ENCODE results near the gene NRP1. TPM values are rescaled to one million over a fixed set of nuclear protein-coding genes. Genes with fewer than 3 reads are reported as not detected.

The NRP1 gene
- total RNA-seq, 1 experiment from 2014 or later = 0.71 TPM

DNA sequence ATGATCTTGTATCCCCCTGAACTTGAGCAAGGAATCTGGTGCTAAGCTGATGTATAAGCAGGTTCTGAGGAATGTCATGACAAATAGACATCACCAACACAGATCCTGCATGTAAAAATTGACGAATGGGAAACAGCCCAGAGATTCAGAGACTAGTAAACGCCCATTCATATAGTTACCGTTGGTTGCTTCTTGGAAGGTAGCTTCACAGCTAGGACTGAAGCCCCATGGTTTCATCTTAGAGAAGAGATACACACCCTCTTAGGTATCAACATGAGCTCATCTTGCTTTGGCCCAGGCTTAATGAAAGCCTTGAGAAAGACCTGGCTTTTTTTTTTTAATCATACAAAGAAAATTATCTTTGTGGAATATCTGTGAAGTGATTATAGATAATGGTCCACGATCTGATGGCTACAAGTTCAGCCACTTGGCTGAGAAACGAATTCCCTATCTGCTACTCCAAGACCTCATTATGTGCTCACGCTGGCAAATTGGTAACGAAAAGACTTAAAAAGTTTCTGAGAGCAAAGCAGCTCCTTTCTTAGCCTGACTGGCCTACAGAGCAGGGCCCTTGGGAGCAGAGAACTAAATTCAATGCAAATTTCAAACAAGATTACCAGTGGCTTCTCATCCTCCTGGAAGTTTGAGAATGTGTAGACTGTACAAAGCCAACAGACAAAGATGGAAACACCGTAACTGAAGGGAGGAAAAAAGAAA, 181.1 kb downstream of the NRP1 start:
- Histone ChIP-seq H3K4me1 (ENCODE audit: low read length) (peaks cover 41% of the 10 kb centered on the region), H3K36me3 (ENCODE audit: insufficient read depth, low read length) (no peaks in the 10 kb centered on the region), H2AFZ (ENCODE audit: low read length) (peak overlapping the region; percentile 91), H4K20me1 (ENCODE audit: insufficient read depth, low read depth, low read length) (no peaks in the 10 kb centered on the region), H3K27ac (ENCODE audit: low read length) (peak overlapping the region; percentile 31; the same call in 1 of the 2 replicates), H3K9me3 (ENCODE audit: low read length) (no peaks in the 10 kb centered on the region), H3K9ac (ENCODE audit: low read length) (peak overlapping the region; percentile 48), H3K9me2 (replicated peaks; ENCODE audit: insufficient read depth, low read length) (no peaks in the 10 kb centered on the region), H3K79me2 (ENCODE audit: low read length) (no peaks in the 10 kb centered on the region), H3K4me2 (ENCODE audit: low read depth, low read length, poor library complexity, severe bottlenecking) (peak overlapping the region; percentile 72), H3K4me3 (ENCODE audit: low read length) (peak overlapping the region; percentile 50), H3K27me3 (ENCODE audit: low read length) (peaks cover 2% of the 10 kb centered on the region; the same call in 1 of the 2 replicates)
- peak; percentile 71 for DNase-seq

DNA sequence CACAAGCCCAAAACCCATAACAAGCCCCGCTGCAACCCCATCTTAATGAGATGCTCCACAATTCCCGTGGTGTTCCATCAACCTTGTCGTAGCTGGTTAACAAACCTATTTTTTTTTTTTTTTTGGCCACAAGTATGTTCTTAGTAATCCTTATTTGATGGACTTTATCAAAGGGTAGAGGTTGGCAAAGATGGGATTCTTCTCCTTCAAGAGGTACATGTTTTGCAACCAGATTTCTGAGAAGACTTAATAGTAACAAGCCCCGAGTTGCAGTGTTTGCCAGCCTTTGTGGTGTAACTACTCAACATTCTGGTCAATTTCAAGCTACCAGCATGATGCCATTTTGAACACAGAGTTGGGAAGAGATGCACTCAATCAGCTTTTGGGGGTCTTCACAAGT, 181.7 kb downstream of the NRP1 start:
- H3K36me3 ChIP-seq (ENCODE audit: insufficient read depth, low read length) = no peaks in the 10 kb centered on the region
- H2AFZ ChIP-seq (ENCODE audit: low read length) = no peak overlapping the region
- no peak overlapping the region for H3K27ac ChIP-seq (ENCODE audit: low read length)
- H3K9me3 ChIP-seq (ENCODE audit: low read length) = no peaks in the 10 kb centered on the region
- no peaks in the 10 kb centered on the region for H3K9me2 ChIP-seq (replicated peaks; ENCODE audit: insufficient read depth, low read length)
- H3K4me1 ChIP-seq (ENCODE audit: low read length) = peaks cover 41% of the 10 kb centered on the region
- no peak overlapping the region for H3K4me3 ChIP-seq (ENCODE audit: low read length)
- H4K20me1 ChIP-seq (ENCODE audit: insufficient read depth, low read depth, low read length) = no peaks in the 10 kb centered on the region
- H3K27me3 ChIP-seq (ENCODE audit: low read length) = peaks cover 2% of the 10 kb centered on the region; the same call in 1 of the 2 replicates
- no peaks in the 10 kb centered on the region for H3K79me2 ChIP-seq (ENCODE audit: low read length)
- DNase-seq = no peak
- peak overlapping the region; percentile 72 for H3K4me2 ChIP-seq (ENCODE audit: low read depth, low read length, poor library complexity, severe bottlenecking)
- H3K9ac ChIP-seq (ENCODE audit: low read length) = no peak overlapping the region

GRCh38 chr10:33152146-33152545, 182.3 kb downstream of the NRP1 start:
- H3K4me1 ChIP-seq (ENCODE audit: low read length) = peaks cover 38% of the 10 kb centered on the region
- no peak overlapping the region for H3K27ac ChIP-seq (ENCODE audit: low read length)
- no peak for DNase-seq
- no peaks in the 10 kb centered on the region for H3K79me2 ChIP-seq (ENCODE audit: low read length)
- H4K20me1 ChIP-seq (ENCODE audit: insufficient read depth, low read depth, low read length) = no peaks in the 10 kb centered on the region
- no peak overlapping the region for H3K4me3 ChIP-seq (ENCODE audit: low read length)
- no peaks in the 10 kb centered on the region for H3K27me3 ChIP-seq (ENCODE audit: low read length)
- no peaks in the 10 kb centered on the region for H3K9me2 ChIP-seq (replicated peaks; ENCODE audit: insufficient read depth, low read length)
- no peak overlapping the region for H3K4me2 ChIP-seq (ENCODE audit: low read depth, low read length, poor library complexity, severe bottlenecking)
- no peak overlapping the region for H2AFZ ChIP-seq (ENCODE audit: low read length)
- no peaks in the 10 kb centered on the region for H3K36me3 ChIP-seq (ENCODE audit: insufficient read depth, low read length)
- H3K9me3 ChIP-seq (ENCODE audit: low read length) = no peaks in the 10 kb centered on the region
- no peak overlapping the region for H3K9ac ChIP-seq (ENCODE audit: low read length)

- Histone ChIP-seq H3K27me3 (ENCODE audit: low read length) (no peaks in the 10 kb centered on the region), H3K4me2 (ENCODE audit: low read depth, low read length, poor library complexity, severe bottlenecking) (no peak overlapping the region), H2AFZ (ENCODE audit: low read length) (no peak overlapping the region), H3K36me3 (ENCODE audit: insufficient read depth, low read length) (no peaks in the 10 kb centered on the region), H3K79me2 (ENCODE audit: low read length) (no peaks in the 10 kb centered on the region), H3K27ac (ENCODE audit: low read length) (no peak overlapping the region), H3K9me3 (ENCODE audit: low read length) (no peaks in the 10 kb centered on the region), H4K20me1 (ENCODE audit: insufficient read depth, low read depth, low read length) (no peaks in the 10 kb centered on the region), H3K9me2 (replicated peaks; ENCODE audit: insufficient read depth, low read length) (no peaks in the 10 kb centered on the region), H3K9ac (ENCODE audit: low read length) (no peak overlapping the region), H3K4me3 (ENCODE audit: low read length) (no peak overlapping the region), H3K4me1 (ENCODE audit: low read length) (peaks cover 32% of the 10 kb centered on the region)
- DNase-seq = no peak
These were observed 183.1 kb downstream of the NRP1 start for GRCh38 chr10:33151344-33151864.

- Histone ChIP-seq H2AFZ (ENCODE audit: low read length) (no peak overlapping the region), H3K9me3 (ENCODE audit: low read length) (no peaks in the 10 kb centered on the region), H4K20me1 (ENCODE audit: insufficient read depth, low read depth, low read length) (no peaks in the 10 kb centered on the region), H3K36me3 (ENCODE audit: insufficient read depth, low read length) (no peaks in the 10 kb centered on the region), H3K79me2 (ENCODE audit: low read length) (no peaks in the 10 kb centered on the region), H3K9me2 (replicated peaks; ENCODE audit: insufficient read depth, low read length) (no peaks in the 10 kb centered on the region), H3K4me3 (ENCODE audit: low read length) (no peak overlapping the region), H3K27ac (ENCODE audit: low read length) (no peak overlapping the region), H3K9ac (ENCODE audit: low read length) (no peak overlapping the region), H3K27me3 (ENCODE audit: low read length) (no peaks in the 10 kb centered on the region), H3K4me1 (ENCODE audit: low read length) (peaks cover 32% of the 10 kb centered on the region), H3K4me2 (ENCODE audit: low read depth, low read length, poor library complexity, severe bottlenecking) (no peak overlapping the region)
- no peak for DNase-seq
These were observed 183.6 kb downstream of the NRP1 start for GRCh38 chr10:33150889-33151288.

DNA sequence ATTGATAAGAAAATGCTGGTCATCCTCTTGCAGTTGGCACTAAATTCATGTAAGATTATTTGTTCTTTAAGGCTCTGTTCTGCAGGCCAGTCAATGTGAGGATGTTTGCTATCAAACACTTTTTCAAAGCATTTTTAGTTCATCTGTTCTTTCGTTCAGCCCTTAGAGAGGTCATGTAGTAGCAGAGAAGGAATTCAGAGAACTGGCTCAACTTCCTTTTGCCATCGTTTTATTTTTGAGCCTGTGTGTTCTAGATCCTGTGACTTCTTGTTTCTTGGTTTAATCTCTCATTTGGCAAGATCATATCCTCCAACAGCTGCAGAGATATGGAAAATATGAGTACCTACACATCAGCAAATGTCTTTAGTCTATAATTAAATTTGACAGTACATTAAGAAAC, 184.3 kb downstream of the NRP1 start:
- no peak for DNase-seq
- Histone ChIP-seq H3K9me2 (replicated peaks; ENCODE audit: insufficient read depth, low read length) (no peaks in the 10 kb centered on the region), H2AFZ (ENCODE audit: low read length) (no peak overlapping the region), H3K36me3 (ENCODE audit: insufficient read depth, low read length) (no peaks in the 10 kb centered on the region), H3K9me3 (ENCODE audit: low read length) (no peaks in the 10 kb centered on the region), H4K20me1 (ENCODE audit: insufficient read depth, low read depth, low read length) (no peaks in the 10 kb centered on the region), H3K4me1 (ENCODE audit: low read length) (peaks cover 26% of the 10 kb centered on the region), H3K9ac (ENCODE audit: low read length) (no peak overlapping the region), H3K27ac (ENCODE audit: low read length) (no peak overlapping the region), H3K79me2 (ENCODE audit: low read length) (no peaks in the 10 kb centered on the region), H3K27me3 (ENCODE audit: low read length) (no peaks in the 10 kb centered on the region), H3K4me3 (ENCODE audit: low read length) (no peak overlapping the region), H3K4me2 (ENCODE audit: low read depth, low read length, poor library complexity, severe bottlenecking) (no peak overlapping the region)

GRCh38 chr10:33147013-33147310, 187.5 kb downstream of the NRP1 start:
- no peak overlapping the region for H2AFZ ChIP-seq (ENCODE audit: low read length)
- H3K4me2 ChIP-seq (ENCODE audit: low read depth, low read length, poor library complexity, severe bottlenecking) = no peak overlapping the region
- H3K27ac ChIP-seq (ENCODE audit: low read length) = no peak overlapping the region
- H3K4me3 ChIP-seq (ENCODE audit: low read length) = no peak overlapping the region
- no peaks in the 10 kb centered on the region for H3K9me2 ChIP-seq (replicated peaks; ENCODE audit: insufficient read depth, low read length)
- H3K9me3 ChIP-seq (ENCODE audit: low read length) = no peaks in the 10 kb centered on the region
- H3K27me3 ChIP-seq (ENCODE audit: low read length) = no peaks in the 10 kb centered on the region
- H3K36me3 ChIP-seq (ENCODE audit: insufficient read depth, low read length) = no peaks in the 10 kb centered on the region
- DNase-seq = no peak
- H4K20me1 ChIP-seq (ENCODE audit: insufficient read depth, low read depth, low read length) = no peaks in the 10 kb centered on the region
- H3K79me2 ChIP-seq (ENCODE audit: low read length) = no peaks in the 10 kb centered on the region
- H3K4me1 ChIP-seq (ENCODE audit: low read length) = no peaks in the 10 kb centered on the region
- no peak overlapping the region for H3K9ac ChIP-seq (ENCODE audit: low read length)

DNA sequence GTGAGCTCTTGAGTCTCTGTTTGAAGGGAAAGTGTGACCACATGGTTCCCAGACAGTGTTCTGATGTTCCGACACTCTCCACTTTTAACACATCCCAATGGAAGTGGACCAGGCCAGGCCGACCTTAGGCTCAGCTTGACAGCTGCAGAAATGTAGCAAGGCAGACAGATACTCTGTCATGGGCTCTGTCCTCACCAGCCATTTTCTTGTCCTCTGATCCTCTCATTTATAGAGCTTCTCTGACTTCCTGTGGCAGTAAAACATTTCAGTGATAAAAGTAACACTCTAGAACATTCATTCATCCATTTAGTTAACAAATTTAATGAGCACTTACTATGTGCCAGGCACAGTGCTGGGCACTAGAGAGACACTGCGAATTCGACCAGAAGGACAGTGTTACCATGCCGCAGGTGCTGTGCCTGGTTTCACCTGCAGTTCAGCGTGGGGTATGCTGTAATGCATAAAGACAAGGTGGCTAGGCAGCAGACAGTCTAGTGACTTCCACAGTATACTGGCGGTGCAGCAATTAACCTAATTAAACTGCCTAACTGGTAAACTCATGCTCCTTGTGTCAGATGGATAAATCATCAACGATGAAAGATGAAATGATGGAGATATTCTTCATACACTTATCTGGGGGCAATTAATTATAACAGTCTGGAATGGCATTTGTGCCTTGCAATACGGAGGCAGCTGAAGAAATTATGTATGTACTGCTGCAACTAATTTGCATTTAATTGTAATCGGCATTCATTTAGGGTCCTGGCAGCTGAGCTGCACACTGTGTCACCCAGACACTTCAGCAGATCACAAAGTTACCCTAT, 188.1 kb downstream of the NRP1 start:
- no peak overlapping the region for H3K4me2 ChIP-seq (ENCODE audit: low read depth, low read length, poor library complexity, severe bottlenecking)
- H3K79me2 ChIP-seq (ENCODE audit: low read length) = no peaks in the 10 kb centered on the region
- H3K9me2 ChIP-seq (replicated peaks; ENCODE audit: insufficient read depth, low read length) = no peaks in the 10 kb centered on the region
- no peaks in the 10 kb centered on the region for H3K36me3 ChIP-seq (ENCODE audit: insufficient read depth, low read length)
- H3K27ac ChIP-seq (ENCODE audit: low read length) = no peak overlapping the region
- DNase-seq = no peak
- no peak overlapping the region for H3K4me3 ChIP-seq (ENCODE audit: low read length)
- no peaks in the 10 kb centered on the region for H4K20me1 ChIP-seq (ENCODE audit: insufficient read depth, low read depth, low read length)
- no peaks in the 10 kb centered on the region for H3K9me3 ChIP-seq (ENCODE audit: low read length)
- no peaks in the 10 kb centered on the region for H3K27me3 ChIP-seq (ENCODE audit: low read length)
- H3K9ac ChIP-seq (ENCODE audit: low read length) = no peak overlapping the region
- H2AFZ ChIP-seq (ENCODE audit: low read length) = no peak overlapping the region
- no peaks in the 10 kb centered on the region for H3K4me1 ChIP-seq (ENCODE audit: low read length)

All from Karpas-422 (cell line).